ENCODE results near the gene AKT1.
"Not testable (repeated sequence)": the region's sequence is repeated elsewhere in the genome, so short reads cannot be mapped to it uniquely, and the experiment has no call there.

The AKT1 gene

DNA sequence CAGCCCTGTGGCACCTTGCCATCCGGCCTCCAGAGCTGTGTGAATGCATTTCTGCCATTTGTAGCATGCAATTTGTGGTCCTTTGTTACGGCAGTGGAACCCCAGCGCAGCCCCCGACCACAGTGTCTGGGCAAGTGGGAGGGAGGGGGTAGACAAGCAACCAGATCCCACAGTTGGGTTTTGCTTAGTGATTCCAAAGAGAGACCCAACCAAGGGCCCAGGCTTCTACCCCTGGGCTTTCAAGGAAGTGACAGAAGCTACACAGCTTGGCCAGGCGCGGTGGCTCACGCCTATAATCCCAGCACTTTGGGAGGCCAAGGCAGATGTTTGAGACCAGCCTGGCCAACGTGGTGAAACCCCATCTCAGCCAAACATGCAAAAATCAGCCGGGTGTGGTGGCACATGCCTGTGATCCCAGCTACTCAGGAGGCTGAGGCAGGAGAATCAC is 23.2 kb upstream of the AKT1 start:
- DNase-seq (ENCODE audit: low spot score) = no peak

DNA sequence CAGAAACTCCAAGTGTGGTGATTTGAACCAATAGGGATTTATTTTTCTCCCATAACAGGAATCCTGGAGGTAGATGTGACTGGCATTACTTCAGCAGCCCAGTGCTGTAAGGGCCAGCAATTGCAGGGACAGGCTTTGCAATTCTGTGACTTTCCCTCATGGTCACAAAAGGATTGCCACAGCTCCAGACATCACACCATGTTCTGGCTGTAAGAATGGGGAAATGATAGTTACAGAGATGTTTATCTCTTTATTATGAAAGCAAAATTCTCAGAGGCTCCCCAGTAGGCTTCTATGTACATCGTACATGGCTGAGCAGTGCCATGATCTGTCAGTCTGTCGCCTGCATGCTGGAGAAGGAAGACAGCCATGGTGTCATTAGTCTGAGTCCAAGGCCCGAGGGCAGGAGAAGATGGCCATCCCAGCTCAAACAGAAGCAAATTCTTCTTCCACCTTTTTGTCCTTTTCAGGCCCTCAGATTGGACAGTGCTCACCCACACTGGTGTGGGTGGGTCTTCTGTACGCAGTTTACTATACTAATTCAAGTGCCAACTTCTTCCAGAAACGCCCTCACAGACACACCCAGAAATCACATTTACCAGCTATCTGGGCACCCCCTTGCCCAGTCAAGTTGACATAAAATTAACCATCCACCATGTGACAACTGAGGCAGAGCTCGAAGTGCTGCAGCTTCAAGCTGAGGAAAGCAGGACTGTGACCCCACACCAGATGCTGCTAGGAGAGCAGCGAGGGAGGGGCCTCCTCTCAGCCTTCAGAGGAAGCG is 22.6 kb upstream of the AKT1 start:
- DNase-seq (ENCODE audit: low spot score) = no peak

DNA sequence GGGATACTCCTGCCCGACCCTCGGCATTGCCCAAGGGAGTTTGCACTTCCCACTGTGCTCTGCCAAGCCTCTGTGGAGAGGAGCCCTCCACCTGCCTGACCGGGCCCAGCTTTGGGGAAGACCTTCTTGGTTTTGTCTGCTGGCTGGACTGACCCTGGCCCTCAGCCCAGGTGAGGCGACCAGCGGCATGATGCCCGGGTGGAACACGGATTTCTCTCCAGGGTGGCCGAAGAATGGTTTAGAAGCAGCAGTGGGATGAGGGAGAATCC is 21.0 kb upstream of the AKT1 start:
- no peak for DNase-seq (ENCODE audit: low spot score)

DNA sequence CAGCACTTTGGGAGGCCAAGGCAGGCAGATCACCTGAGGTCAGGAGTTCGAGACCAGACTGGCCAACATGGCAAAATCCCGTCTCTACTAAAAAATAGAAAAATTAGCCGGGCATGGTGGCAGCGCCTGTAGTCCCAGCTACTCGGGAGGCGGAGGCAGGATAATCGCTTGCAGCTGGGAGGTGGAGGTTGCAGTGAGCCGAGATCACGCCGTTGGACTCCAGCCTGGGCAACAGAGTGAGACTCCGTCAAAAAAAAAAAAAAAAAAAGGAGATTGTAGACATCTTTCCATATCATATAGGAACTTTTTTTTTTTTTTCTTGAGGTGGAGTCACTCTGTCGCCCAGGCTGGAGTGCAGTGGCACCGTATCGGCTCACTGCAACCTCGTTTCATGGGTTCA is 19.2 kb upstream of the AKT1 start:
- not testable (repeated sequence) for DNase-seq (ENCODE audit: low spot score)

DNA sequence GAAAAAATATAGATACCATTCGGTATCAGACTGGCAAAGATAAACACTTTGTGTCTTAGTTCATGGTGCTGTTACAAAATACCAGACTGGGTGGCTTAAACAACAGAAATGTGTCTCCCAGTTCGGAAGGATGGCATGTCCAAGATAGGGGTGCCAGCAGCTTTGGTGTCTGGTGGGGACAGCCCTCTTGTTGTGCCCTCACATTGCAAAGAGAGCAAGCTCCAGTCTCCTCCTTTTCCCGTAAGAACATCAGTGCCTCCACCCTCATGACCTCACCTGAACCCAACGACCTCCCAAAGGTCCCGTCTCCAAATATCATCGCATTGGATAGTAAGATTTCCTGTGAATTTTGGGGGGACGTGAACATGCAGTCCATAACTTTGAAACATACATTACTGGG is 17.7 kb upstream of the AKT1 start:
- DNase-seq (ENCODE audit: low spot score) = no peak

DNA sequence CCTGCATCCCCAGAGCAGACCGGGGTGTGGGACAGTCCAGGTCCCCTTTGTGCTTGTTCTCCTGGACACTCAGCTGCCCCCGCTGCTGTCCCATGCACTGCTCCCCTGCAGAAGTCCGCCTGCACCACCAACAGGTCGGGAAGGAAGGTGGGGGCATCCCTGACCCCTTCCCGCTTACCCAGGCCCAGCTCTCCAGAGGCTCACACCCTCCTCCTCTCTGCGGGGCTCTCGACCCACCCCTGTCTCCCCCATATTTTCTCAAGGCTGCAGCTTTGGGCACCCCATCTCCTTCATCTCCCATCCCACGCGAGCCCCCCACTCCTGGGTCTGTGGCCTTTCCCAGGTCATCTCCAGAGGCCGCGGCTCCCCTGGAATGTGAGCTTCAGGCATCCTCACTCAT is 14.8 kb upstream of the AKT1 start:
- no peak for DNase-seq (ENCODE audit: low spot score)

DNA sequence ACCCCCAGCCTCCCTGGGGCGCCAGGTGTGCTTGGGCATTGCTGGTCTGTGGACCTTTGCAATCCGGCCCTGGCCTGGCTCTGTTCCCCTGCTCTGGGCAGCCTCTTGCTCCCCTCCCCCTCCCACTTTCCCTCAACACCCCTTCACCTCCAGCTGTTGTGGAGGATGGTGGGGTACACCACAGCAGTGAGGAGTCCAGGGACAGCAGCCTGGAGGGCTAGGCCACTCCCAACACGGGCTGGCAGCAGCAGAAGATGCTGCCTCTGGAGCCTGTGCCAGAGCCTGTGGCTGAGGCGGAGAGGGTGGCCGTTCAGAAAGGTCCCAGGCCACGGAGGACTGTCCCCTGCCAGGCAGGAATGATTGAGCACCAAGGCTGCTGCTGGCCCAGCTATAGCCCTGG is 12.9 kb upstream of the AKT1 start:
- DNase-seq (ENCODE audit: low spot score) = no peak

DNA sequence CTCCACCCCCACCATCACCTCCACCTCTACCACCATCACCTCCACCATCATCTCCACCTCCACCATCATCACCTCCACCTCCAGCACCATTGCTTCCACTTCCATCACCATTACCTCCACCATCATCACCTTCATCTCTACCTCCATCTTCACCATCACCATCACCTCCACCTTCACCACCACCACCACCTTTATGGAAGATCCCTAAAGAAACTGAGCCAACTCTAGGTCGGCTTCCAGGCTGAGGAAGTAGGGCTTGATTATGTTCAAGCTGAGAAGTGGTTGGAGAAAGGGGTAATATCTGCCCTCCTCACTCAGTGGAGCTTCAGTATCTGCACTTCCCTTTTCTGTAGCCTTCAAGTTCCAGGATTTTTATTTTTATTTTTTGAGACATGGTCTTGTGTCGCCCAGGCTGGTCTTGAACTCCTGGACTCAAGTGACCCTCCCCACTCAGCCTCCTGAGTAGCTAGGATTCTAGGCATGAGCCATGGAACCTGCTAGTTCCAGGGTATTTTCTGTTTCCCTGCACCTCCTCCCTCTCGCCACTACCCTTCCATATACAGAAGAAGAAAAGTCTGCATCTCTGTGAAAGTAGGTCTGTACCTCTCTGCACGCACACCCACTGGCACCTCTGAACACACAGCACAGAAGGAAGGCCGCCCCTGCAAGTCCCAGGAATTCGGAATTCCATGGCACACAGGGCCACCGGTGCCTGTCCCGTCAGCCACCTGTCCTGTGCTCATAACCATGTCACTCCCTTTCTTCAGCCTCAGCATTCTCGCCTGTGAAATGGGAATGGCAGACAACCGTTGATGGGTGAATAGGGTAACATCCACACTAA is 11.3 kb upstream of the AKT1 start:
- no peak for DNase-seq (ENCODE audit: low spot score)

DNA sequence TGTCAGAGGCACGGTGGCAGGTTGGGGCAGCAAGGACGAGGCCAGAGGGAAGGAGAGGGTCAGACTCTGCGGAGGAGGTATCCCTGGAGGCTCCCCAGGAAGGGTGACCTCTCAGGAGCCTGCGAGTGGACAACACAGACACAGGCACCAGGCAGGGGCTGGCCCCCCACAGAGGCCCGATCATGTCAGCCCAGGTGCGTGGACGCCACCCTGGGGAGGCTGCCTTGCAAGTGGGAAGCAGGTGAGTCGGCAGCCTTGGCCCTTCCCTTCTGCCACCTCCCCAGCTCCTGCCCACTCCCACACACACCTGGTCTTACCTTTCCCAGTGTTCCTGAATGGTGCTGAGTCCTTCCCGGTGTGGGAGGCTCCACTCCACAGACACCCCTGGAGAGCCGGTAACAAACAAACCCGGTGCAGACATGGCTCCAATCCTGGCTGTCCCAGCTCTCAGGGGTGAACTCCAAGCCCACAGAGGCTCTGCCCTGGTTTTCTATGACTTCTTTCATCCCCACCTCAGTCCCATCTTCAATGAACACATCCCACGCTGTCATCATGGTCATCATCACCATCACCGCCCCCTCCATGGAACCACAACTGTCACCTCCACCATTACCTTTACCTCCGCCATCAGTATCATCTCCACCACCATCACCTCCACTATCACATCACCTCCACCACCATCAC is 10.5 kb upstream of the AKT1 start:
- no peak for DNase-seq (ENCODE audit: low spot score)

DNA sequence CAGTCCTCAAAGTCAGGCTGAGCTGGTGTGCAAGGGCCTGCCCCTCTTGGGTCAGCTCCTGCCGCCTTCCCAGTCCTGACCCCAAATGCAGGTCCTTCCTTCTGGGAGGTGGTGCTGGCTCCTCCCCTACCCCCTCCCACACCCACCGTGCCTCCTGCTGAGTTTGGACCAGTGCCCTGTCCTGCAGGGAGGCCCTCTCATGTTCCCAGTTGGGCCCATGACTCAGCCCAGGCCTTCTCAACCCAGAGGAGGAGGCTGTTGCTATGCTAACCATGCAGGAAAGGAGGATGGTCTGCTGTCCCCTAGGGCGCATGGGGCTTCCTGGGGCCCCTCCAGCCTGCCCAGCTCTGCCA is 9.8 kb upstream of the AKT1 start:
- no peak for DNase-seq (ENCODE audit: low spot score)

DNA sequence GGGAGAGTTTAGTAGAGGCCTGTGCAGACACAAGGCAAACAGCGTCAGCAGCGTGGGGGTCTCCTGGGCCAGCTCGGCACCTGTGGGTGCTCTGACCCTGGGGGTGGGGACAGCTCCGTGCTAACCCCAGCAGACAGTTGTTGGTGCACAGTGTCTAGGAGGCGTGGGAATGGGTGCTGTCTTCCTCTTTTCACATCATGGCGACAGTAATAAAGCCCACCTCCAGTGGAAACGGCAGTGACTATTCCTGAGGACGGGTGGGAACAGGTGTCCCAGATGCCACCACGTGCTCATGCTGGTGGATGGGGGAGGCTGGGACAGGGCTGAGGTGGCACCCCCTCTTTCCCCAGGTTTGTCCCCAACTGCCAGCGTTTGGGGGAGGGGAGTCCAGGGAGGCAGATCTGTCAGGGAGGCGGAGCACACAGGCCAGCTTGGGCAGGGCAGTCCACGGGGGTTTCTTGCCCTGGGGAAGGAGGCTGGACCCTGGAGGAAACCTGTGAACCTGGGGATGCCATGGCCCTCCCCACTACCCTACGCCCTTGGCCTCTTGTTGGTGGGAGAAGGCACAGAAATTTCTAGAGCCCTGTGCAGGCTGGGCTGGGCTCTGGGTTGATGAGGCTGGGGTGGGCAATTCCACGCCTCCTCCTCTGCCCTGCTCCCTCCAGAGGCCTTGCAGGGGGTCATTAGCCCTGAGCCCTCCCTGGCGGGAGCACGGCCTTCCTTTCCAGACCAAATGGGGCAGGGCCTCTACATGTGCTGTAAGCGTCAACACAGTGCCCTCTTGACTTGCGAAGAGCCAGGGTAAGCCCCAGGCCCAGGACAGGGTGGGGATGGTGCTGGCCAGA is 9.2 kb upstream of the AKT1 start:
- DNase-seq (ENCODE audit: low spot score) = no peak

DNA sequence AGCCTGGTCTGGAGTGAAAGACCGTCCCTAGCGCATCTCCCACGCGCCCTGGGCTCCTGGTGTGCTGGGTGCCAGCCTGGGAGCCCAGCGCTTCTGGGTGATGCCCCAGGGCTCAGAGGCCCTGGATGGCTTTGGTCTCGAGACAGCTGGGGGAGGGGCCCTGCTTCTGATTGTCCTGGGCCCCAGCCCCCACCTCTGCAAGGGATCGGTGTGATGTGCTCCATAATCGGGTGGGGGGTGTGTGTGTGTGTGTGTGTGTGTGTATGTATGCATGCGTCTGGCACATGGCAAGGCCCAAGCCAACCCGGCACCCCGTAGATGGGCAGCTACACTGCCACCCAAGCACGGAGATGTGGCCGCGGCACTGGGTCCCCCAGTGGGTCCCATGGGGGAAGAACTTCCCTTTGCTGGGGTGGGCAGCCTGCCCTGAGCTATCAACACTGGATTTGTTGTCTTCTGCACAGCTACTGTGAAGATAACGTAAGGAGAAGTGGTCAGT is 8.4 kb upstream of the AKT1 start:
- no peak for DNase-seq (ENCODE audit: low spot score)

DNA sequence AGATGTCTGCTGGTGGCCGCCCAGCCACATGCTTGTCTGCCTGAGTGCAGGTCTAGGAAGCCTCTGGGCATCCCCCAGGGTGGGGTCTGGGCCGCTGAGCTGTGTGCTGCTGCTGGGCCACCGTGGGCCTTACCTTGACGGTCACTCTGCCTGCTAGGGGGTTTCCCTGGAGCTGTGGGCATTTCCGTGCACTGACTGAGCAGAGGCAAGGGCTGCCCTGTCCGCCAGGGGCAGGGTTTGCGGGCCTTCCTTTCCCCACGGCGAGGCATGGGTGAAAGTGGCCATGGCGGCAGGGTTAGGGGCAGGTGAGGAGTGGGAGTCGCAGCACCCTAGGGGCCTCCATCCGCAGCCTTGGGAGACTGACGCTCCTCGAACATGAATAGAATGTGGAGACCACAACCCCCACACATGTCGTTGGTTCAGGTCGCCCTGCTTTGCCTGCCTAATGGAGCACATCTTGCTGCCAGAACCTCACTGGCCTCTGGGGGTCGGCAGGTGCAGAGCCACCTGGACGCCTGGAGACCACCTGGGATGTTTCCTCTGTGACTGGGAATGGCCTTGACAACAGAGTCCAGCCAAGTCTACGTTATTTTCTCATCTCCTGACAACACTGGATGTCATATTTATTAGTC is 7.8 kb upstream of the AKT1 start:
- DNase-seq (ENCODE audit: low spot score) = no peak

DNA sequence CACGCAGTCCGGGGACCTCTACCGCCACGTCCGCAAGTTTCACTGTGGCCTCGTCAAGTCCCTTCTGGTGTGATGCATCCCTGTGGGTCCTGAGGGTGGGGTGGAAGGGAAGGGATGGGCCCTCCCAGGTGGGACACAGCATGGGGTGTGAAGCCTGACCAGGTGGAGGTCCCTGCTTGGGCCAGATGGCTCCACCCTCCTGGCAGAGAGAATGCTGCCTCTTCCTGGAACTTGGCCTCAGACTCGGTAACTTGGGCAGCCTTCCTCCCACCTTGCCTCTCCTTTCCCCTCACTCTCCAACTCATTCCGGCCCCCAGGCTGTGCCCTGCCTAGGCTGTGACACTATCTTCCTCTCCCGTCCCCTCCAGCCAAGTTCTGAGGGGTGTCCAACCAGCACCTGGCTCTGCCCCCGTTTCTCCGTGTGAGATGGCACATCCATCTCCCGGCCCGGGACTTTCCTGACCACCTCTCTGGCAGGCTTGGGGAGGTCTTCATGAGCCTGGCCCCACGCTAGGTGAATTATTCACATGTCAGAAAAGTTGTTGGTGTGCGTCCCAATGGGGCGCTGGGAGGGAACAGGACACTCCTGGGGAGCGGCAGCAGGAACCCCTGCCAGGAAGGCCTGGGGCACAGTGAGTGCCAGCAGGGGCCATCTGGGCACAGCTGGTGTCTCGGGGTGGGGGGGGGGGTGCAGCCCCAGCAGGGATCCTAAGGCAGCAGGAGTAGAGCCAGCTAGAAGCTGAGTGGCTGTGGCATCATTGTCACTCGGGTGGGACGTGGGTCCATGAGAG is 7.0 kb upstream of the AKT1 start:
- no peak for DNase-seq (ENCODE audit: low spot score)

DNA sequence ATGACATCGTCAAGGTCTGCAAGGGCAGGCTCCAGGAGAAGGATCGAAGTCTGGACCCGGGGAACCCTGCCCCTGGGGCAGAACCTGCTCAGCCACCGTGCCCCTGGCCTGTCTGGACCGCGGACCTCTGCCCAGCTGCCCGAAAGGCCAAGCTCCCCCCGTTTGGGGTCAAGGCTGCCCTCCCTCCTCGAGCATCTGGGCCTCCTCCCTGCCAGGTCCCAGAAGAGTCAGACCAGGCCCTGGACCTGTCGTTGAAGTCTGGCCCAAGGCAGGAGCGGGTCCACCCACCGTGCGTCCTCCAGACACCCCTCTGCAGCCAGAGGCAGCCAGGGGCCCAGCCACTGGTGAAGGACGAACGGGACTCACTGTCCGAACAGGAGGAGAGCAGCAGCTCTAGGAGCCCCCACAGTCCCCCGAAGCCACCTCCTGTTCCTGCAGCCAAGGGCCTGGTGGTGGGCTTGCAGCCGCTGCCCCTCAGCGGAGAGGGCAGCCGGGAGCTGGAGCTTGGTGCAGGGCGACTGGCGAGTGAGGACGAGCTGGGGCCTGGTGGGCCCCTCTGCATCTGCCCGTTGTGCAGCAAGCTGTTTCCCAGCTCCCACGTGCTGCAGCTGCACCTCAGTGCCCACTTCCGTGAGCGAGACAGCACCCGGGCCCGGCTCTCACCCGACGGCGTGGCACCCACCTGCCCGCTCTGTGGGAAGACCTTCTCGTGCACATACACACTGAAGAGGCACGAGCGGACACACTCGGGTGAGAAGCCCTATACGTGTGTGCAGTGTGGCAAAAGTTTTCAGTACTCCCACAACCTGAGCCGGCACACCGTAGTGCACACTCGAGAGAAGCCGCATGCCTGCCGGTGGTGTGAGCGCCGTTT is 6.2 kb upstream of the AKT1 start:
- DNase-seq (ENCODE audit: low spot score) = no peak

DNA sequence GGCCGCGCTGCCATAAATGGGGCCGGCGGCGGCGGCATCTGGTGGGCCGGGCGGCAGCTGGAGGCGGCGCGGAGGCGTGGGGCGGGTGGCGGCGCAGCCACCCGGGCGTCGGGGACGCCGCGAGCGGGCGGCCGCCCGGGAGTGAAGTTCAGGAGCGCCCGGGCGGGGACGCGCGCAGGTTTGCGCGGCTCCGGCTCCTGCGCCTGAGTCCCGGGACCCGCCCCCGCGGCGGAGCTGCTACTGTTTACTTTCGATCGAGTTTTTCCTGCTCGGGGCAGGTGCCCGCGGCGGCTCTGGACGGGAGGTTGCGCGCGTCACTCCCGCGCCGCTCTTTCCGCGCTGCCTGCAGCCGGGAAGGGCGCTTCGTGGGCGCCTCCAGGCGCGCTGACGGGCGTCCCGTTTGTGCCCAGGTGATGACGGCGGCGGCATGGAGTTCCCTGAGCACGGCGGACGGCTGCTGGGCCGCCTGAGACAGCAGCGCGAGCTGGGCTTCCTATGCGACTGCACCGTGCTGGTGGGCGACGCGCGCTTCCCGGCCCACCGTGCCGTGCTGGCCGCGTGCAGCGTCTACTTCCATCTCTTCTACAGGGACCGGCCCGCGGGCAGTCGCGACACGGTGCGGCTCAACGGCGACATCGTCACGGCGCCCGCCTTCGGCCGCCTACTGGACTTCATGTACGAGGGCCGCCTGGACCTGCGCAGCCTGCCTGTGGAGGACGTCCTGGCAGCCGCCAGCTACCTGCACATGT is 5.4 kb upstream of the AKT1 start, which contains the start of gene ZBTB42:
TSS of gene ZBTB42 (plus strand) at position 331 of the 749 bp plus-strand sequence. CDS start at position 428, 97 bp downstream.
- DNase-seq (ENCODE audit: low spot score) = peak; percentile 76

DNA sequence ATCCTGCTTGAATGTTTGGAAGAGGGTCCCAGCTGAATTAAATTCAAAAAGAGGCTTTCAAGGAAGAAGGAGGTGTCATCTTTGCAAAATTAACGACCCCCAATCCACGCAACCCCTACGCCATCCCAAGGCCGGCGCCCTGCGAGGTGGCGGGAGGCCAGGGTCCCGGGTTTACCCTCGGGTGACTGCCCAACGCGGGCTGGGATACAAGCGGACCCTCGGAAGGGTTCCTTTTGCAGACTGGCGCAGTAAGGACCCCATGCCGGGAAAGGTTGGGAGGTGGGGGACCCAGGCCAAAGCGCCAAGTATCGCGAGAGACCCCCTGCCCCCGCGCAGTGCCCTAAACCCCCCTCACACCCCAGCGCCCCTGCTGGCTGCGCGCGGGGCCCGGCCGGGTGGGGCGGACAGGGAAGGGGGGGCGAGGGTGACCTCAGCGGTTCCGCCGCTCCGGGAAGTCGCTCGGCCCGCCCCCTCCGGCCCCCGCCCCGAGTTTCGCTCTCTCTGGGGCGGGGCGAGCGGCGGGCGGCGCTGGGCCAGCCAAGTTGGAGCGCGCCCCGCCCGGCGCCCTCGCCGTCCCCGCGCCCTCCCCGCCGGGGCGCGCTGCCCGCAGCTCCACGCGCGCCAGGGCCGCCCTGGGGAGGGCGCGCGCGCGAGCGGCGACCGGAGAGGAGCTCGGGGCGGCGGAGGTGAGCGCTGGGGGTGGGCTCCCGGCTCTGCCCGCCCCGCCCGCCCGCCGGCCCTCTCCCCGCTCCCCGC is 4.6 kb upstream of the AKT1 start:
- DNase-seq (ENCODE audit: low spot score) = peak; percentile 85
